HepG2 (cell line): ENCODE data around the gene L3MBTL4. TPM values are rescaled to one million over a fixed set of nuclear protein-coding genes. Genes with fewer than 3 reads are reported as not detected.

Source experiments
- ATAC-seq: fragments of 200-7000 bp; cut with Tn5 transposase; 3 replicates; pipeline ENCODE4 v1.9.1; 2020; ENCODE audit warnings: mild to moderate bottlenecking, moderate library complexity
- BruUV-seq: library from RNA; stranded (reverse); fragments of 400-500 nt; replicated peaks from 2 replicates; lab custom pipeline; 2021; lab: Mats Ljungman, UMichigan
- CTCF ChIA-PET: fragments of 300-600 bp; formaldehyde crosslinking; extraction: SDS; loops from one replicate; lab custom pipeline; 2021; ENCODE audit warnings: low total read pairs, inconsistent platforms, low intra/inter-chr PET ratio; lab: Yijun Ruan, JAX
- POLR2A ChIA-PET: fragments of 350-600 bp; sonication (Branson Sonifier 250); formaldehyde crosslinking; loops from one replicate; lab custom pipeline; 2020; ENCODE audit warnings: antibody characterized with exemption, inconsistent platforms; lab: Yijun Ruan, JAX
- DNase-seq: peaks from one replicate; pipeline ENCODE4 v3.0.0-alpha.2; 2015; ENCODE audit warnings: low spot score
- FAIRE-seq: peaks from 3 replicates; lab custom pipeline; 2011; peaks lifted over from hg19 to GRCh38; lab: Jason Lieb, UNC
- H2AFZ ChIP-seq: one replicate; pipeline ENCODE4 v1.6.1; 2011; ENCODE audit warnings: low read length, inconsistent platforms
- H3K27ac ChIP-seq: fragments of 300-600 bp; 3 replicates; pipeline ENCODE4 v1.8.0; 2011; ENCODE audit warnings: mixed run types, mild to moderate bottlenecking, mixed read lengths, low read length, inconsistent platforms; ENCODE audit not compliant: insufficient read depth; ENCODE audit errors: extremely low read length
- H3K27me3 ChIP-seq, 2 experiments: fragments of 200-600 bp in 1 of 2; 2 replicates in 1 of 2; 3 replicates in 1 of 2; pipeline versions ENCODE4 v1.6.0 to v1.8.0; 2011; ENCODE audit warnings: low read length in 2 of 2, mild to moderate bottlenecking in 2 of 2, moderate library complexity in 2 of 2, inconsistent platforms in 1 of 2; ENCODE audit not compliant: insufficient read depth in 2 of 2, control insufficient read depth in 1 of 2
- H3K36me3 ChIP-seq, 2 experiments: fragments of 200-600 bp in 1 of 2; replicated peaks in 1 of 2; 2 replicates in 1 of 2; 3 replicates in 1 of 2; pipeline versions ENCODE4 v1.5.1 to v1.8.0; 2011; ENCODE audit warnings: low read length in 2 of 2, inconsistent platforms in 1 of 2; ENCODE audit not compliant: insufficient read depth in 2 of 2, control insufficient read depth in 1 of 2
- H3K4me1 ChIP-seq: 2 replicates; pipeline ENCODE4 v1.5.1; 2012; ENCODE audit warnings: low read length, inconsistent platforms; ENCODE audit not compliant: insufficient read depth
- H3K4me2 ChIP-seq: 2 replicates; pipeline ENCODE4 v1.6.0; 2011; ENCODE audit warnings: low read depth, low read length, inconsistent platforms
- H3K4me3 ChIP-seq, 3 experiments: fragments of 200-600 bp in 1 of 3; sonication (generic), shearing (Covaris generic) in 1 of 3; replicated peaks in 1 of 3; 2 replicates each; pipeline ENCODE4 v1.5.1; 2011 to 2016; ENCODE audit warnings: low read length in 3 of 3, inconsistent platforms in 2 of 3, low read depth in 2 of 3, mild to moderate bottlenecking in 2 of 3, control low read depth in 1 of 3, mixed read lengths in 1 of 3; ENCODE audit not compliant: insufficient read depth in 1 of 3
- H3K79me2 ChIP-seq: one replicate; pipeline ENCODE4 v1.6.1; 2011; ENCODE audit warnings: low read length, inconsistent platforms; ENCODE audit not compliant: insufficient read depth
- H3K9ac ChIP-seq: 2 replicates; pipeline ENCODE4 v1.6.0; 2011; ENCODE audit warnings: mild to moderate bottlenecking, low read depth, low read length, inconsistent platforms; ENCODE audit not compliant: insufficient read depth
- H3K9me3 ChIP-seq: 2 replicates; pipeline ENCODE4 v1.5.1; 2012; ENCODE audit warnings: mild to moderate bottlenecking, low read length
- H4K20me1 ChIP-seq: 2 replicates; pipeline ENCODE4 v1.6.0; 2011; ENCODE audit warnings: inconsistent platforms, mild to moderate bottlenecking, low read length, moderate library complexity; ENCODE audit not compliant: insufficient read depth
- AGO2 ChIP-seq: fragments of 200-400 bp; formaldehyde crosslinking; optimal IDR thresholded peaks from 2 replicates; pipeline ENCODE3; 2017; ENCODE audit warnings: mild to moderate bottlenecking, low read depth, low read length, moderate library complexity
- GATA4 ChIP-seq: sonication (generic); IDR thresholded peaks from 2 replicates; pipeline ENCODE4 v1.6.1; 2016; ENCODE audit warnings: antibody characterized with exemption, low read depth, borderline replicate concordance
- HNRNPL ChIP-seq: fragments of 200-400 bp; formaldehyde crosslinking; IDR thresholded peaks from 2 replicates; pipeline ENCODE4 v1.6.1; 2017; ENCODE audit warnings: mild to moderate bottlenecking, low read depth, low read length
- POLR2A ChIP-seq, 2 experiments: IDR thresholded peaks; 2 replicates each; pipeline ENCODE4 v1.6.1; 2011; ENCODE audit warnings: low read depth in 2 of 2, low read length in 2 of 2, mild to moderate bottlenecking in 1 of 2, moderate library complexity in 1 of 2; ENCODE audit not compliant: insufficient read depth in 1 of 2
- ZNF136 ChIP-seq: sonication (generic); formaldehyde crosslinking; IDR thresholded peaks from 2 replicates; pipeline ENCODE4 v1.8.1; 2022; ENCODE audit warnings: low read depth, mild to moderate bottlenecking, moderate library complexity, missing genetic modification reagents
- ZNF264 ChIP-seq: sonication (generic); formaldehyde crosslinking; IDR thresholded peaks from 2 replicates; pipeline ENCODE4 v1.4.0; 2020; ENCODE audit warnings: missing genetic modification reagents
- ZNF33B ChIP-seq: sonication (generic); formaldehyde crosslinking; IDR thresholded peaks from 2 replicates; pipeline ENCODE4 v1.5.1; 2020; ENCODE audit warnings: mild to moderate bottlenecking, missing genetic modification reagents
- ZNF775 ChIP-seq: sonication (generic); formaldehyde crosslinking; IDR thresholded peaks from 2 replicates; pipeline ENCODE4 v1.4.0; 2020; ENCODE audit warnings: missing genetic modification reagents, mild to moderate bottlenecking, moderate library complexity, borderline replicate concordance
- ZNF790 ChIP-seq: sonication (generic); formaldehyde crosslinking; IDR thresholded peaks from 2 replicates; pipeline ENCODE4 v1.8.0; 2022; ENCODE audit warnings: missing genetic modification reagents, mild to moderate bottlenecking, borderline replicate concordance
- ZSCAN25 ChIP-seq: sonication (generic); formaldehyde crosslinking; IDR thresholded peaks from 2 replicates; pipeline ENCODE4 v1.8.0; 2022; ENCODE audit warnings: mild to moderate bottlenecking, missing genetic modification reagents
- WGBS: methylation state at CpG from one replicate; pipeline ENCODE4 v1.1.6; 2017; ENCODE audit warnings: low lambda C conversion rate; 5-methylcytosine and 5-hydroxymethylcytosine counted together
- in situ Hi-C: cut with HindIII; loops from 2 replicates; pipeline ENCODE4 v1.10.0; 2017; ENCODE audit warnings: low pct_unique_long_range_greater_than_20kb; ENCODE audit not compliant: extremely low pct_ligation_motif_present
- intact Hi-C: fragments of 100-400 bp; cut with micrococcal nuclease; formaldehyde crosslinking; loops from one replicate; pipeline ENCODE4 v1.10.0; 2022; ENCODE audit not compliant: unreplicated experiment
- polyA plus RNA-seq, 8 experiments: library from polyadenylated mRNA; depleted of rRNA in 3 of 8; stranded (reverse) in 7 of 8; unstranded in 1 of 8; fragments of >200 nt; fragmentation: Illumina TruSeq in 4 of 8; extraction: Trizol in 4 of 8; gene quantifications; 2 replicates each; pipeline versions ENCODE4 v1.2.1 to v1.2.3, GENCODE V29; 2011 to 2016; ENCODE audit warnings: low read depth in 4 of 8, missing spikeins in 1 of 8, mixed read lengths in 1 of 8; ENCODE audit not compliant: insufficient read depth in 1 of 8
- total RNA-seq, 5 experiments: library from RNA; depleted of rRNA; stranded (reverse); fragments of >200 nt; fragmentation: Illumina TruSeq; extraction: Trizol; gene quantifications; 2 replicates each; pipeline ENCODE4 v1.2.3, GENCODE V29; 2016; ENCODE audit warnings: low read depth in 1 of 5
- TF ChIP-seq, protein P1 (sequence below): sonication (generic); formaldehyde crosslinking; IDR thresholded peaks from 2 replicates; pipeline ENCODE4 v1.8.1; 2023; ENCODE audit warnings: mild to moderate bottlenecking, moderate library complexity, missing genetic modification reagents
- TF ChIP-seq, protein P2 (sequence below): IDR thresholded peaks from 2 replicates; pipeline ENCODE4 v1.6.1; 2016; ENCODE audit warnings: low read depth, borderline replicate concordance

L3MBTL4 gene
- total and polyA plus RNA-seq, 2 of the 13 experiments (the other 11 are each of a cell fraction or from before 2014, with no cell fraction given) = 10.8 to 13.3 TPM

DNA sequence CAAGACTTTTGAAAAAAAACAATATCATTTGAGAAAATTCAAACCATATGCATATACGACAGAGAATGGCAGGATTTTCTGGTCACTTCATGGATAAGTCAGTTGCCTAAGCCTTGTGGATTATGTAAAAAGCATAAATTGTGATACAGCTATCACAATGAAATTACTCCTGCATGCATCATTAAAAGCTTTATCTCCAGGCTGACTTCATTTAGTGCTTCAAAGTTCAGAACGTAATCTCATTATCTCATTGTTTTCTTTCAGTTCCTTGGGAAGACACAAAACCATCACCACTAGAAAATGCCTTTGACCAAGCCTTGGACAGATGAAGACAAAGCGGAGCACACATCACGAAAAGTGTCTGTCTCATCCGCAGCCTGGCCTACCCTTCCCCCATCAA, 57.0 kb downstream of the L3MBTL4 start:
- Histone ChIP-seq H3K9me3 (no peaks in the 10 kb centered on the region), H3K4me3 (no peak overlapping the region), H3K79me2 (peaks cover 41% of the 10 kb centered on the region), H3K36me3 (no peaks in the 10 kb centered on the region; a peak in 2 of 5 replicates), H3K27me3 (no peaks in the 10 kb centered on the region), H3K9ac (no peak overlapping the region), H3K4me2 (no peak overlapping the region), H3K27ac (no peak overlapping the region), H4K20me1 (no peaks in the 10 kb centered on the region), H2AFZ (no peak overlapping the region), H3K4me1 (peaks cover 21% of the 10 kb centered on the region)
- no peak for FAIRE-seq
- in situ Hi-C loops (no loop called here), intact Hi-C loops (no loop called here)
- ChIA-PET POLR2A (interaction anchor here (1.2 kb wide), 1 partner anchor 12 kb away, joined by 3 read pairs; no protein-coding TSS in a partner anchor), CTCF (no interaction called here)
- ATAC-seq = no peak
- TF ChIP-seq ZNF264 (CRISPR knock-in tag) (no peak), GATA4 (no peak), ZNF790 (no peak), HNRNPL (no peak), ZNF136 (no peak), ZSCAN25 (no peak), AGO2 (no peak), ZNF33B (CRISPR knock-in tag) (no peak), ZNF775 (CRISPR knock-in tag) (no peak), POLR2A (IDR thresholded peaks at IDR 0.05; ENCODE audit: insufficient read depth in 1 of 2, low read depth in 2 of 2, low read length in 2 of 2) (no peak)
- TF ChIP-seq, protein P1, sequence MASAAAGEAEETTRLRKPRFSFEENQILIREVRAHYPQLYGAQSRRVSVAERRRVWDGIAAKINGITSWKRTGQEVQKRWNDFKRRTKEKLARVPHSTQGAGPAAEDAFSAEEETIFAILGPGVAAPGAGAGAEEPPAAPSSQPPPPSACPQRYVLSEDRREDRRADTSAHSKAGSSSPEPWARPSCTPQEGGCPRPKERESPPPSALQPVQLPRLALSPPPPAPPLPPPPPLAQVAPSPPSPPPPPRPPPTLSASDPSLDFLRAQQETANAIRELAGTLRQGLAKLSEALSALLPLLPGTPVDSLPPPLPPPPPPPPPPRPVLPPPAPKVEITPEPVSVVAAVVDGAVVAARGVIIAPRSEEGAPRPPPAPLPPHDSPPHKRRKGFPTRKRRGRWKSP (CRISPR knock-in tag) = no peak
- TF ChIP-seq, protein P2, sequence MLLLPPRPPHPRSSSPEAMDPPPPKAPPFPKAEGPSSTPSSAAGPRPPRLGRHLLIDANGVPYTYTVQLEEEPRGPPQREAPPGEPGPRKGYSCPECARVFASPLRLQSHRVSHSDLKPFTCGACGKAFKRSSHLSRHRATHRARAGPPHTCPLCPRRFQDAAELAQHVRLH (CRISPR knock-in tag) = no peak
- 97% methylated on average over 5 of the region's 5 CpGs for WGBS
- no peak for DNase-seq
- BruUV-seq = no TSS peak
